AG04450 (cell line): Measurements from ENCODE around the gene CCDC28B. TPM values are rescaled to one million over a fixed set of nuclear protein-coding genes. Genes with fewer than 3 reads are reported as not detected.

ENCODE experiments used
- CTCF ChIA-PET: fragments of 300-600, 350-600 bp; formaldehyde crosslinking; extraction: SDS; loops from one replicate; lab custom pipeline; 2022; ENCODE audit warnings: antibody characterized with exemption, inconsistent platforms; lab: Charles Lee
- POLR2A ChIA-PET: fragments of 350-600 bp; formaldehyde crosslinking; extraction: SDS; loops from one replicate; lab custom pipeline; 2021; ENCODE audit warnings: antibody characterized with exemption, inconsistent platforms; lab: Yijun Ruan, JAX
- DNase-seq: peaks from one replicate; pipeline ENCODE4 v3.0.0-alpha.2; 2011; ENCODE audit warnings: low read depth, low spot score
- H3K27ac ChIP-seq: one replicate; pipeline ENCODE4 v1.5.1; 2012; ENCODE audit warnings: low read depth, low read length, control low read depth
- H3K27me3 ChIP-seq: one replicate; pipeline ENCODE4 v1.6.0; 2012; ENCODE audit warnings: low read length; ENCODE audit not compliant: control insufficient read depth, insufficient read depth
- H3K4me3 ChIP-seq: 2 replicates; pipeline ENCODE4 v1.5.1; 2011; ENCODE audit warnings: mild to moderate bottlenecking, low read depth, low read length, control low read depth
- H3K9me3 ChIP-seq: 2 replicates; pipeline ENCODE4 v1.5.1; 2012; ENCODE audit warnings: low read length; ENCODE audit not compliant: control insufficient read depth, insufficient read depth
- polyA plus RNA-seq: library from polyadenylated mRNA; depleted of rRNA; stranded (reverse); fragments of >200 nt; gene quantifications from 2 replicates; pipeline ENCODE4 v1.2.3, GENCODE V29; 2011
- TF ChIP-seq, protein P1 (sequence below): IDR thresholded peaks from 2 replicates; pipeline ENCODE4 v1.5.1; 2011; ENCODE audit warnings: low read depth, low read length, control low read depth, inconsistent platforms

The CCDC28B gene
- polyA plus RNA-seq, 1 experiment: 17.6 TPM

DNA sequence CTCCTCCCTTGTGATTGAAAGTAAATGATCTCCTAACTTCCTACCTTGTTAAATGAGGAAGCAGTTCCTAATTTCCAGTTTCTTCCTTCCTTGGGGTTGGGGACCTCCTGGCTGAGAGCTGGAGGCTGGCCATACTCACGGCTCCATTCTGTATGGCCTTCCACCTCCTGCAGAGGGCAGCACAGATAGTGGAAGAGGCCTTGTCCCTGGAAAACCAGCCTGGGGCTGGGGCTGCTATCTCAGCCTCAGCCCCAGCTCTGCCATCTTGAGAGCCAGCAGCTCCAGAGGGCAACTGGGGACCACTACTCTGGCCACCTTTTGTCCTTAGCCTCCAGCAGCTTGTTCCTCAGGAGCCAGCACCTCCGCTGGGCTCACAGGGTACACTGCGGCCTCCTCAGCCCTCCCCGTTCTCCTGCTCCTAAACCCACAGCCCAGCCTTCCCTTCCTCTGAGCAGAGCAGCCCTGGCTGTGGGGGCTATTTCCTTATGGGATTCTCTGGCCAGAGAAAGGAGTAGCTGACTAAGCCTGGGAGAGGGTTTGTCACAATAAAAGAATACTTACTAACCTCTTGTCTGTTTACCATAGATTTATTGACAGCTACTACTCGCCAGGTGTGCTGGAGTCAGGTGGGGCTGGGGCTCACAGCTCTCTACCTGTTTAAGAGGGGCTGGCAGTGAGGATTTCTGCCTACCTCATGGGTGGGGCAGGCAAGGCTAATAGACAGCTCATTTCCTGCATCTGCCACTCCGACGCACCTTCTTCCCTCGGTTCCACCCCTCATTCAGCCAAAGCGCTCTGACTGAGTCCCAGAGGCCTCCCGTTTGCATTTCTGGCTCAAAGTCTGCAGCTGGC lies 15.5 kb downstream of the CCDC28B start:
- H3K27me3 ChIP-seq: no peaks in the 10 kb centered on the region
- ChIA-PET CTCF (interaction anchor here (0.5 to 3.3 kb wide), 41 partner anchors 10 to 314 kb away, joined by 3 to 38 read pairs (median 4); partner anchors contain the start of genes BSDC1, CCDC28B, FAM167B and IQCC), POLR2A (interaction anchor here (0.6 to 2.5 kb wide), 7 partner anchors 10 to 179 kb away, joined by 3 to 29 read pairs (median 3); partner anchors contain the start of genes BSDC1, IQCC and MARCKSL1)
- no peak overlapping the region for H3K27ac ChIP-seq
- TF ChIP-seq, protein P1, sequence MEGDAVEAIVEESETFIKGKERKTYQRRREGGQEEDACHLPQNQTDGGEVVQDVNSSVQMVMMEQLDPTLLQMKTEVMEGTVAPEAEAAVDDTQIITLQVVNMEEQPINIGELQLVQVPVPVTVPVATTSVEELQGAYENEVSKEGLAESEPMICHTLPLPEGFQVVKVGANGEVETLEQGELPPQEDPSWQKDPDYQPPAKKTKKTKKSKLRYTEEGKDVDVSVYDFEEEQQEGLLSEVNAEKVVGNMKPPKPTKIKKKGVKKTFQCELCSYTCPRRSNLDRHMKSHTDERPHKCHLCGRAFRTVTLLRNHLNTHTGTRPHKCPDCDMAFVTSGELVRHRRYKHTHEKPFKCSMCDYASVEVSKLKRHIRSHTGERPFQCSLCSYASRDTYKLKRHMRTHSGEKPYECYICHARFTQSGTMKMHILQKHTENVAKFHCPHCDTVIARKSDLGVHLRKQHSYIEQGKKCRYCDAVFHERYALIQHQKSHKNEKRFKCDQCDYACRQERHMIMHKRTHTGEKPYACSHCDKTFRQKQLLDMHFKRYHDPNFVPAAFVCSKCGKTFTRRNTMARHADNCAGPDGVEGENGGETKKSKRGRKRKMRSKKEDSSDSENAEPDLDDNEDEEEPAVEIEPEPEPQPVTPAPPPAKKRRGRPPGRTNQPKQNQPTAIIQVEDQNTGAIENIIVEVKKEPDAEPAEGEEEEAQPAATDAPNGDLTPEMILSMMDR: peak; percentile 90
- no peak overlapping the region for H3K4me3 ChIP-seq
- no peaks in the 10 kb centered on the region for H3K9me3 ChIP-seq
- DNase-seq: no peak

DNA sequence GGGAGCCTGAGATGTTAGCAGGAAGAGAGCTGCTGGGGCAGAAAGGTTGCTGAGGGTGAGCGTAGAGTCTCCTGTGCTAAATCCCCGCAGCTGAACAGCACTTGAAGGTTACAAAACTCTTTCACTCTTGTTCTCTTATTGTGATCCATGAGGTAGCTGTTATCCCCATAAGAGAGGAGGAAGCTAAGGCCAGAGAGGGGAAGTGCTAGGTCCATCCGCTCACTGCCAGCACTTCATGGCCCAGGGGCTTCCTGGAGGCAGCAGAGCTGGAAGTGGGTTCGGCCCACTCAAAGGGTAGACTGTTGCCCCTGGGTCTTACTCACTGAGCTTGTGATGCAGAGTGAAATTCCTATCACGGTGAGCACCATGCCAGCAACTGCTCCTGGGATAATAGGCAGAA lies 16.2 kb downstream of the CCDC28B start:
- no peak for DNase-seq
- Histone ChIP-seq H3K27ac (no peak overlapping the region), H3K9me3 (no peaks in the 10 kb centered on the region), H3K4me3 (no peak overlapping the region), H3K27me3 (no peaks in the 10 kb centered on the region)
- ChIA-PET CTCF (interaction anchor here (0.9 to 3.3 kb wide), 19 partner anchors 11 to 197 kb away, joined by 3 to 38 read pairs (median 7); partner anchors contain the start of genes CCDC28B, FAM167B, IQCC and MARCKSL1), POLR2A (interaction anchor here (0.6 to 2.5 kb wide), 4 partner anchors 18 to 135 kb away, joined by 3 to 29 read pairs (median 5); partner anchors contain the start of gene MARCKSL1)
- TF ChIP-seq, protein P1: no peak

DNA sequence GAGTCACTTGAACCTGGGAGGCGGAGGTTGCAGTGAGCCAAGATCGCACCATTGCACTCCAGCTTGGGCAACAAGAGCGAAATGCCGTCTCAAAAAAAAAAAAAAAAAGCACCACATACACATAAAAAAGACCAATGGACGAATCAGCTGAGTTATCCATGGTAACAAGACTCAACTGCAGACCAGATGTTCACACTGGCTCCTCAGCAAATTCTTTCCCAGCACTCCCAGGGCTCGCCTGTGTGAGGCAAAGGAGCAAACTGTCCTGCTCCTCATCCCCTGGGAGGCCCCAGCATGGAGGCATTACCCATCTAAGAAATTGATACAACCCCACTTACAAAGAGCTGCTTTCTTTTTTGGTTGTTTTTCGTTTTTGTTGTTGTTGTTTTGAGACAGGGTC lies 18.6 kb downstream of the CCDC28B start:
- ChIA-PET CTCF (no interaction called here), POLR2A (no interaction called here)
- DNase-seq: no peak
- no peak overlapping the region for H3K27ac ChIP-seq
- TF ChIP-seq, protein P1: no peak
- H3K27me3 ChIP-seq: no peaks in the 10 kb centered on the region
- no peaks in the 10 kb centered on the region for H3K9me3 ChIP-seq
- H3K4me3 ChIP-seq: no peak overlapping the region

DNA sequence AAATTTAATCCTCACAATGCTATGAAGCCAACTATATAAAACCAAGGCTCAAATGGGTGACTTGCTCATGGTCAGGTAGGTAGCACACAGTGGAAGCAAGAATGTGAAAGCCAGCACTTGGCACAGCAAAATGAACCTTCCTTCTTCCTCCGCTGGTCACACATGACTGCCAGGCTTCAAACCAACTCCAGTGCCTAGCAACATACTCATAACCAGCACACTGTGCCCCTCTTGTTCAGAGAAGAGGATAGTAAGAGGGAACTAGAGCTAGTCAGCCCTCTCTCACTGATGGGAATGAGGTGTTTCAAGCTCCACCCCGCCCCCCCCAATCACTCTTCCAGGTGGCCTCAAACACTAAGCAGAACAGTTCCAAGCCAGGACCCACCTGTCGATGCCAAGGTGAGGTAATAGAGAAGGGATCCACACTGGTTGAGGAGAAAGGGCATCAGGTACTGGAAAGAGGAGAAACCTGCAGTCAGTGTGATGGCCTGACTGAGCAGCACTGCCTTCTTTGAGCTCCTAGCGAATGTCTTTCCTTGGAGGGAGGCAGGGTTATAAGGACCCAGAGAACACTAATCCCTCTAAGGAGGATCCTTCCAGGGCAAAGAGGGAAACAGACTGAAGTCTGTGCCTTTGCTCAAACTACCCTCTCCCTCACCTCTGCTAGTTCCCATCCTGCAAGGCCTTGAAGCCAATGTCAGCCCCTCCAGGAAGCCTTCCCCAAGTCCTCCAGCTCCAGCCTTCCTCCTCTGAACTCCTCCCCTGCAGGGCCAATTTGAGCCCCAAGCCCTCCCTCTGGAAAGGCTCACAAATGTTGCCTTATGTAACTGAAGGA lies 20.6 kb downstream of the CCDC28B start:
- DNase-seq: no peak
- Histone ChIP-seq H3K9me3 (no peaks in the 10 kb centered on the region), H3K27me3 (no peaks in the 10 kb centered on the region), H3K27ac (no peak overlapping the region), H3K4me3 (peak overlapping the region; percentile 74)
- CTCF ChIA-PET: no interaction called here
- TF ChIP-seq, protein P1: no peak
- POLR2A ChIA-PET: interaction anchor here (1.1 kb wide), 1 partner anchor 131 kb away, joined by 3 read pairs; no protein-coding TSS in a partner anchor
